Brain pericyte (primary cell): ENCODE results near the gene ZNF547.
"Not testable (repeated sequence)": the region's sequence is repeated elsewhere in the genome, so short reads cannot be mapped to it uniquely, and the experiment has no call there.

Source experiments
- DNase-seq: peaks from one replicate; pipeline ENCODE4 v3.0.0-alpha.2; 2012; ENCODE audit warnings: low read depth, low spot score

Gene ZNF547

GRCh38 chr19:57374179-57374578 is 10.8 kb downstream of the ZNF547 start:
- no peak for DNase-seq

- not testable (repeated sequence) for DNase-seq
Observed at GRCh38 chr19:57374647-57375046, 11.3 kb downstream of the ZNF547 start.

- DNase-seq, result no peak
Observed at GRCh38 chr19:57376151-57376550, 12.8 kb downstream of the ZNF547 start.

- DNase-seq, result no peak
Observed at GRCh38 chr19:57377498-57378146, 14.3 kb downstream of the ZNF547 start.

GRCh38 chr19:57380923-57381322 is 17.6 kb downstream of the ZNF547 start:
- no peak for DNase-seq

- DNase-seq, result no peak
Observed at GRCh38 chr19:57382806-57383488, 19.6 kb downstream of the ZNF547 start.

- DNase-seq, result no peak
Observed at GRCh38 chr19:57389194-57389729, 25.9 kb downstream of the ZNF547 start.

GRCh38 chr19:57389730-57390598 is 26.6 kb downstream of the ZNF547 start, which contains the start of gene ZNF548:
Gene ZNF548 (plus strand): TSS chr19:57389854. CDS start chr19:57390100, 246 bp downstream.
- peak; percentile 98 for DNase-seq

GRCh38 chr19:57395710-57396109 is 32.4 kb downstream of the ZNF547 start:
- DNase-seq, result no peak

- DNase-seq, result no peak
Observed at GRCh38 chr19:57398868-57399267, 35.5 kb downstream of the ZNF547 start.

GRCh38 chr19:57403737-57404563 is 40.6 kb downstream of the ZNF547 start:
- DNase-seq, result no peak

- DNase-seq, result no peak
Observed at GRCh38 chr19:57406516-57407123, 43.3 kb downstream of the ZNF547 start.

- peak; percentile 71 for DNase-seq
Observed at GRCh38 chr19:57410877-57411671, 47.7 kb downstream of the ZNF547 start, which contains the start of gene ZNF17. Gene ZNF17 (plus strand): TSS chr19:57411161. CDS start chr19:57413616, 2,455 bp downstream.

GRCh38 chr19:57419439-57419838 is 56.1 kb downstream of the ZNF547 start:
- no peak for DNase-seq

GRCh38 chr19:57421037-57421436 is 57.7 kb downstream of the ZNF547 start:
- DNase-seq, result no peak
